Caki2 (cell line): ENCODE measurements around the gene CTDSPL. TPM values are rescaled to one million over a fixed set of nuclear protein-coding genes. Genes with fewer than 3 reads are reported as not detected.

Source experiments
- DNase-seq: peaks from one replicate; pipeline ENCODE4 v3.0.0-alpha.2; 2015; ENCODE audit warnings: low read depth
- in situ Hi-C: cut with HindIII; loops from 2 replicates; pipeline ENCODE4 v1.10.0; 2016; ENCODE audit warnings: low sequenced_read_pairs, low pct_unique_long_range_greater_than_20kb, mixed read lengths
- total RNA-seq: library from RNA; depleted of rRNA; stranded (reverse); fragments of >200 nt; shearing (Covaris generic); gene quantifications from 2 replicates; pipeline ENCODE4 v1.2.3, GENCODE V29; 2014; ENCODE audit warnings: low replicate concordance

CTDSPL gene
- total RNA-seq, 1 experiment from 2014 or later: 36.4 TPM

DNA sequence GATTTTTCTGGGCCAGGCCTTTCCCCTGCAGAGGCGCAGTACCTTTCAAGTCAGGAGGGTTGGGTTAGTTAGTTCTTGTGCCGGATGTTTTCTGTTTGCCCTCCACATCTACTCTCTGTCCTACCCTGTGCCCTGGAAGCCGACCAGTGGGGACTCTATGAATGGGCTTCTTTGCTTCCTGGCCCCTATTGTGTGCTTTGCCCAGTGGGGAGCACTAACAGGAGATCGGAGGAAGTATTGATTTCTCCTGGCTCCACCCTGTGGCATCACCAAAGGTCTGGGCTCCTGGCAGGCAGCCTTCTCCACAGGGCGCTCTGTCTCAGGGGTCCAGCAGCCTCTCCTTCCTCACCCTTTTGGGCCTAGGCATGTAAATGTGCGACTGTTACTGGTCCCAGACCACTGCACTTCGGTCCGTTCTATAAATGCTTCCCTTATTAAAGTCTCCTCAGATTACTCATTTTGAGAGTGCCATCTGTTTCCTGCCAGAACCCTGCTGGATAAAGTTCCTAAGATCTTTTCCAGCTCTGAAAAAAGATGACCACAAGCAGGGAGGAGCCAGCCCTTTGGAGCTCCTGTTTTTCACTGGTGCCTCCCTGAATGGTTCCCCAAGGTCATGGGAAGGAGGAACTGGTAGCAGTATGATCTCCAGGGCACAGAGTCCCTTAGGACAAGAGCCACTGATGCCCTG, 44.5 kb downstream of the CTDSPL start:
- in situ Hi-C loops: no loop called here
- DNase-seq: no peak

DNA sequence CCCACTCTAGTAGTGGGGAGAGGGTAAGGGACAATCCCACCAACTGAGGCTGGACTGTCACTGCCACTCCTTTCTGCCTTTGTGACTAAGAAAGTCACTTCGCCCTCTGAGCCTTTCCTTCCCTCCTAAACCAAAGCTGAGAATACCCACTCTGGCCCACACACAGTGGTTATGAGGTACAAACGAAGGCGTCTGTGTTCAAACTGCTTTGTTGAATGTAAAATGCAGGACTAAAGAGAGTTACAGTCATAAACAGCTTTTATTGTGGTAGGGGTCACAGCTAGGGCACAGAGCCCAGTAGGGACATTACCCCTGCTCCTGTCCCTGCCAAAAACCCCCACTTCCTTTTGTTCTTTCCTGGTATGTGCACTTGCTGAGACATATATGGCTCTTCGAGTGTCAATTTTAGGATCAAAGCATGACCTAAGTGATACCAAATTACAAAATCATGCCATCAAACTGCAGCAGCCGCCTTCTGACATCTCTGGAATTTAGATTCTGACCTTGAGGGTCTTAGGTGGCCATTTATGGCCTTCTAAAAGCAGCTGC, 45.1 kb downstream of the CTDSPL start:
- in situ Hi-C loops: no loop called here
- no peak for DNase-seq

DNA sequence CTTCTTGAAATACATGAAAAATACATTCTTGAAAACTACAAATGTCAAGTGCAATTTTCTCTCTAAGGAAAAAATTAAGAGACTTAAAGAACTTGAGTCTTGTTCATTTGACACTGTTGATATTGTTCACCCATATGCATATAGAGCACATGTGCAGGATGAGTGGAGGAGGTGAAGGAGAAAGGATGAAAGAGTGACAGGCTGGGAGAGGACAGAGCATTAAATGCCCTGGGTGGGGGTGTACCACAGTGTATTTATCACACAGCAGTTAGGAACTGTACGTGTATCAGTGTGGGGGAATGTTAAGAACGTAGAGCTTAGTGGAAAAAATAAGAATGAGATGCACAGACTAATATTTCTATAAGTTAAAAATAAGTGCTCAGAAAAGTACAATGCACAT, 45.7 kb downstream of the CTDSPL start:
- in situ Hi-C loops: no loop called here
- no peak for DNase-seq

DNA sequence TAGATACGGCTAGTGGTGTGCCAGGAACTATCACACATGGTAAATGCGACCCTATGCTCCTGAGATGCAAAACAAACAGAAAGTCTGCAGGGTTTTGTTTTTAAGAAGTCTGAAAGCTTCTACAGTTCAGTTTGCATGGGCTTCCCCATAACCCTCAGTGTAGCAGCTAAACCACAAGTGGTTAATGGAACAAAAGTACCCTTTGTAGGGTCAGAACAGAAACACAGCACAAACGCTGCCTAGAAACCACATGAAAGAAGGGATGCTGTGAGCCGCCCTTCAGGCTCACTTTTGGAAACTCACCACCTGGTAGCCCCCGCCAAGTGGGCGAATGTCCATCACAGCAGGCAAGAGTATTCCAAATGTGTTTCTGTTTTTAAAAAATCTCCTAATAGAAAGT, 46.2 kb downstream of the CTDSPL start:
- in situ Hi-C loops: no loop called here
- DNase-seq: no peak

DNA sequence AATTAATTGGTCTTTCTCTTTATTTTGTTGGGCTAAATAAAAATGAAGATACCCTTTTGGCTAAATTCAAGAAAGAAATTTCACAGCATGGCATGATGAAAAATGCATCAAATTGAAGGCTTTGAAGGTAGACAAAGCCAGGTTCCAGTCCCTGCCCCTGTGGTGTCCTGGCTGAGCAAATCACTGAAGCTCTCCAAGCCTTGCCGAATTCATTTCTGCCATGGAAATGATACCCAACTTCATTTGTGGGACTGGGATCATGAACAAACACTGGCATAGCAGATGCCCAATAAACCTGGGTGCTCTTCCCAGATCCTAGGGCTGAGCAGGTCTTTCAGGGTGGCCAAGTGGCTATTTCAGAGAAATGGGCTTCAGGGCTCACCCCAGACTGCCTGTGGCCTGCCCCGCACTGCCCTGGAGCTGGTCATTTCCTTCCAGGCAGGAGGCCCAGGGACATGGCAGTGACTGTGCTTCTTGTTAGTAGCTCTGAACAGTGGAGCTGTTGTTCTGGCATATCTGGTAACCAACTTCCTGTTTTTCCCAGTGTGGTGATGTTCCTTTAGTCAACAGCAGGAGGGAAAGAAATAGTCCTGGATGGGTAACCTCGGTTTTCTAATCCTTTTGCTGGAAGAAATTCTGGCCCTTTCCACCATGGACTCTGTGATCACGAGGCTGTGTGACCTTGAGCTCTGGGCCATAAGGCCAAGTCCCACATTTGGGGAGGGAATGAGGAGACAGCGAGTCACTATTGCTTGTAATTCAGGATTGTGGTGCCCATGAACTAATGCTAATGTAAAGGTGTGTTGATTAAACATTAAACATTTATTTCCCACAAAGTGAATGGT, 47.6 kb downstream of the CTDSPL start:
- in situ Hi-C loops: no loop called here
- DNase-seq: peak; percentile 59

DNA sequence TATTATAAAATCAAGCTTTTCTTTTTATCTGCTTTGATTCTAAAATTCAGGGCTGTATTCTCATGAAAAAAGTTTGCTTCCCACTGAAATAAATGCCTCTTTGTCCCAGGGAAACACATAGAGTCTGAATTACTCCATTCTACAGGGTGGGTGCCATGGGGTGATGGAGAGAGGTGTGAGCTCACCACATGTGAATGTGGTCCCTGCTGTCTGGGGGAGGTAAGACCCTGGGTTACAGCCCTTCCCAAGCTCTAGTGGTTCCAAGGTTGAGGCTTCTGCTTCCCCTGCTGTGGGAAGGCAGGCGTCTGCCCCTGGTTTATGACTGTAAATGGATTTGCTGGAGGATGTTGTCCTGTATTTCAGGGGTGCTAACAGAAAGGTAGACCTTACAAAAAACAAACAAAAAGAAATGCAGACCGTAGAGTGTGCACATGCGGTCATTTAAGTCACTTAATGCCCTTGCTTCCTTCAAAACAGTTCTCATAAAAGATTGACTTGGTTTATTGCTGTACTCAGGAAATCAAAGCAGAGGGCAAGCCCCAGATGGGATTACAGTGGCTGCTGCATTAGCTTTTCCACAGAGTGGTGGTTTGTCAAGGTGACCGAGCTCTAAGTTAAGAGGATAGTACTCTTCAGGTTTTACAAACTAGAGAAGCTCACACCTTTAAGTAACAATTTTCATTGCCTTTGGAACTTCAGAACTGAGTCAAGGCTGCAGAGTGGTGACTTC, 49.2 kb downstream of the CTDSPL start:
- DNase-seq: no peak
- in situ Hi-C loops: no loop called here

DNA sequence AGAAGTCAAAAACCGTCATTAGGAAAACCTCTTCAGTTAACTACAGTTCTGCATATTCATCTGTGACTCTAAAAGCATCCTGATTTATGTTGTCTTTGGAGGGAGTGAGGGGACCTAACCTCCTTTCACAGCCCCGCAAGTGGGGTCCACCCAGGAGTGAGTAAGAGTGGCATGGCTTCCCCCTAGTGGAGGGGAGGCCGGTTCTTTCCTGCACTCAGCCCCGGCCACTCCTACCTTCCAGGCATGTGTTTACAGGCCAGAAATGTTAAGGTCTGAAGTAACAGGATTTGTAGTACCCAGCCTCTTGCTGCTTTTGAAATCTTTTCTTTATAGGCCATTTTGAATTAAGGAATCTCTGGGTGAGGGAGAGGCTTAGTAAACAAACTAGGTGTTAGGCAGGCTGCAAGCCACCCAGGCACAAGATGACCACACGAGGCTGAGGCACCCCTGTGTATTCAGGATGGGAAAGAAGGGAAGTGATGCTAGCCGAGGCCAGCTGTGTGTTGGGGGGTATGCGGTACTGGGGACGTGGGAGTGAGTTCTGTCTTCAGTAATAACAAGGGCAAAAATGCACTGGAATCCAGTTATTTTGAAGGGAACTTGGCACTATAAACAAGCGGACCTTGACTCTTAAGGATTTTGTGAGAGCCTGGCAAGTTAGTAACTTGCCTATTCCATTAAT, 50.5 kb downstream of the CTDSPL start:
- in situ Hi-C loops: no loop called here
- DNase-seq: no peak

DNA sequence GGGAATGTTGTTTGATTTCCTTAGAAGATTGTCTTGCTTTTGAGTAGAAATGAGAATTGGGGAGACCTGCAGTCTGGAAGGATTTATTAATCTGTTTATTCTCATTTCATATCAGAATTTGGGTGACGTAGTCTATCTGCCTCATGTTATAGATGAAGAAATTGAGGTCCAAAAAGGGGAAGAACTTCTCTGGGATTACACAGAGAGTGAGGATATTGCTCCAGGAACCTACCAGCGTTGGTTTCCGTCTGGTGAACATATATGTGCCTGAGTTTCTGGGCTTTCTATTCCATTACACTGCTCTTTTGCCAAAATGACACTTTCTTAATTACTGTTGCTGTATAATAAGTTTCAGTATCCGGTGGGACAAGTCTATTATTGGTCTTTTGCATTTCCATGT, 51.8 kb downstream of the CTDSPL start:
- in situ Hi-C loops: no loop called here
- no peak for DNase-seq

DNA sequence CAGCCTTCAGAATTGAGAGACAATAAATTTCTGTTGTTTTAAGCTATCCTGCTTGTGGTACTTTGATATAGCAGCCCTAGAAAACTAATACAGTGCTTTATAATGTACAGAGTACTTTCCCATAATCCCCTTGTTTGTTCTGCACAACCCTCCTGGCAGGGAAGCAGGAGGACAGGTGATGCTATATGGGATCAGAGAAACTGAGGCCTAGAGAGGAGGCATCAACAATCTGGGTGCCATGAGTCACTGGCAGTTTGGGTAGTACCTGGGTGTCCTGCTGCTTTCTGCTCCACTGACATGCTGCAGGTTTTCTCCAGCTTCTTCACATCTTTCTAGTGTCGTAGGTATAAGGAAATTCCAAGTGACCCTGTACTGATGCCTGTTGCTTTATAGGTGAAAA, 55.0 kb downstream of the CTDSPL start:
- in situ Hi-C loops: no loop called here
- DNase-seq: no peak

DNA sequence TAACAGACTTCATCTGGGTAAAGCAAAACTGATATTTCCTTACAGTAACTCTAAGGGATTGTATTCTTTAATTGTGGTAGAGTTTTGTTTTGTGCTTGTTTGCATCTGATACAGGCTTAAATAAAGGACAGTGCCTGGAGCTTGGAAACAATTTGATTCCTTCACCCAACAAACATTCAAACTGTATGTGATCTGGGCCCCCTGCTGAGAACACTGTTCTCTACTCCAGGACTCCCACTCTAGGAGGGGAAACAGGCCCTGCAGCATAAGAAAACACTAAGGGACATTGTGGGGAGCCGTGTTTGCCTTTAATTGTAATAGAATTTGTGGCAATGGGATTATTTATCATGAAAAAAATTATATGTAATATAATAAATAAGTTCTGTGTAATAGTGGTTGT, 56.9 kb downstream of the CTDSPL start:
- in situ Hi-C loops: no loop called here

DNA sequence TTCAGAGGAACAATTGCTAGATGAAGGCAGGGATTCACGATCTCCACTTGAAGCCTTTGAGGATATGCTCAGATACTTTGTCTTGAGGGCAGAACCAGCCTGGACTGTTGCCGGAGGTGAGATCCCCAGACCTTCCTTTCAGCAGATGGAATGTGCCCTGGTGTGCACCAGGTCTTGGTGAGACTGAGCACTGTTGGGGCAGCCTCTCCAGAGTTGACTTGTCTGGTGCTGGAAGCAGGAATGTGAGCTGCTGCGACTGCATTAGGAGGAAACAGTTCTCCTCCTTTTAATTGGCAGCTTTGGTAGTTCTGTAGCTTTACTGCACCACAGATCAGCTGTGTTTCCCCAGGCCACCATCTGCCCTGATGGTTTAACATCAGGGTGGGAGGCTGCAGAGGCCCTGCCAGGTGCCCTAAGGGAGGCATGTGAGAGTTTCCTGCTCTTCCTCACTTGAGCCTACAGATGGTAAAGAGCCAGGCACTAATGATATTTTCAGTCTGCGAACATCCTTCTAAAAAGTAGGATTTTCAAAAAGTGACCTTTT, 58.5 kb downstream of the CTDSPL start:
- in situ Hi-C loops: no loop called here
- no peak for DNase-seq

More for the DNA sequence above, 56.9 kb downstream of the CTDSPL start:
- no peak for DNase-seq

DNA sequence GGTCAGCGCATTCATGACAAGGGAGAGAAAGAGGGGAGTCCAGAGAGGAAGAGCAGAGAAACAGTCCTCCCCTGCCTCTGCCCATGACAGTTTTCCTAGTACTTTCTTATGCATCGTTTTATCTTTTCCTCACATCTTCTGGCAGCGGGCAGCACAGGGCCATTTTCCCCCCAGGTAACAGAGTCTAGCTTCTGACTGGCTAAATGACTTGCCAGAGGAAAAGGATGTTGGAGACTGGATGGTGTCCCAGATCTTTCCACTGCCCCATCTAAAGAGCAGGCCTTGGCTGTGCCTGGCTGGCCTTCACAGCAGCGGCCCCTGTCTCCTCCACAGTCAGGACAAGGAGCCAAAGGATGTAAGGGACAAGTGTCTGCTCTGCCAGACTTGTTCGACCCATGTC, 59.3 kb downstream of the CTDSPL start:
- in situ Hi-C loops: no loop called here
- DNase-seq: no peak

DNA sequence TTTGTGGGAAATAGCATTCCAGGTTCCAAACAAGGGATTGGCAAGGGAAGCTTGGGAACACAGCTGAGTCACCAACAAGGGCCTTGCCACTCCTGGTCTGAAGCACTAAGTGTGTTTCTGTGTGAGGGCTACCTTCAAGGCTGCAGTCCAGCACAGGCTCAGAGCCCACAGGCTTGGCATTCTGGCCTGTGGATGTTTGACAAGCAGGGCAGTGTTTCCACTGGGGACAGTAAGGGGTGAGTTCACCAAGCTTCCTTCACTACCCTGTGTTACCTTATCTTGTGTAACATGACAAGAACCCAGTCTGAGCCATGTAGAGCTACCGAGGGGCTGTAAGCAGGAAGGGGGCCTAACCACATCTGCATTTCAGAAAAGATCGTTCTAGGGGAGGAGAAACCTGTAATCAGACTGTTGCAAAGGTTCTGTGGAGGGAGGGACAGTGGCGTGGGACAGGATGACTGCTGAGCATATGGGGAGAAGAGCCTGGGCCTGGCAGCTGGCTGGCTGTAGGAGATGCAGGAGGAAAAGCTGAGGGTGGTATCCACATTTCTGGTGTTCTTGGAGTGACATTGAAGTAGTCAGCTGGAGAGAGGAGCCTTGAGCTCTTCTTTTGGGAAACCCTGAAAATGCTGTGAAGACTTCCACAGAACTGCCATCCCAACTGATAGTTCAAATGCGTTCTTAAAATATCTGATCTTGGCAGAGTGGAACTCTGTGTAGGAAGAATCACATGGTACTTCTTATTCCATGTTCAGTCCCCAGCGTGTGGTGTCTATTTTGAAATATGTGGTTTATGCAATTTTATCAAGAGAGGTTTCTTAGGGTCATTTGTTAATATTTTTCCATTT, 61.3 kb downstream of the CTDSPL start:
- in situ Hi-C loops: no loop called here
- DNase-seq: no peak

DNA sequence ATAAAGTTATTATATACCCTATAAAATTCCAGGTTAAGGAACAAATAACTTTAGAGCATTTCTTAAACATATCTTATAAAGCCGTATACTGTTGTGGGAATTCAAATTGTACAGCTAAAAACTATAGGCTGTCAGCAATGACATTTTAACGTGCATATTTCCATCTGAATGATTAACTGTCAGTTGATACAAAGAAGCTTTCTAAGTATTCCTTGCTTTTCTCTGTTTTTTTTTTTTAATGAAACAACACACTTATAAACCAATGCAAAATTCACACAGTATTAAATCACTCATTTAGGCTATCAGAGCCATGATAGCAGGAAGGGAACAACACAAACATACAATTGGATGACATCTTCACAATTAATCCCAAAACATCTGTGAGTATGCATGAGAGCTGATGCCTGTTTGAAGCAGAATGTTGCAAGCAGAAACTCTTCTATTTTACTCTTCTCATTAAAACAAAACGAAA, 61.9 kb downstream of the CTDSPL start:
- no peak for DNase-seq
- in situ Hi-C loops: no loop called here

DNA sequence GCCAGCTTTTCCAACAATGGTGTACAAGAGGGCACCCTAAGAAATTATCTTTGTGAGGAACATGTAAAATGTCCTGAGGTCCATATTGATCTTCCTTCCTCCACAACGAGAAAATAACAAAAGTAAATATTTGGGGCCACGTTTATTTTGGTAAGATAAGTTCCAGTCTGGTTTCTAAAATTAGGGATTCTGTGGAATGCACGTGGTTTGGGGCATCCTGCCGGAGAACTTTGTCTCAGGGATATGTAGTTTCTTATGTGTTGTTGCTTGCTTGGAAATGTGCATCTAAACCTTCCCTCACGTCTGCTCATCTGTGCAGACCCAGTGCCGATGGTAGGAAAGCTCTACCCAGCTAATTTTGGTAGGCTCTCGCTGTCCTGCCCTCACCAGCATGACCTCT, 62.8 kb downstream of the CTDSPL start:
- DNase-seq: no peak
- in situ Hi-C loops: no loop called here

DNA sequence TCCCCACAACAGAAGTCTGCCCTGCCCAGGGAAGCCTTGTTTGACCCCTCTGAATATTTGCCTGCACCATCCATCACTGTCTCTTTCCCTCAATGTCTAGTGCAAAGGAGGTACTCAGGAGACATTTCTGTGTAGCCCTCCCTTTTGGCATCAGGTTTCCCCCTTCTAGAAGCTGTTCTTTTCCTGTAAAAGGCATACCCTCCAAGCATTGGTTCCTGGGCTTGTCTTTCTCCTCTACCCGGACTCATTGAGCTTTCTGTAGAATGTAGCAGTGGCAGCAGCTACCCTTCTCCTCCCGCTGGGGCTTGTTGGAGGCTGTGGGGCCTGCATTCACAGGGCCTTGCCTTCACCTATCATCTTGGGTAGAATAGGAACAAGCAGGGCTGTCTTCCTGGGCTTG, 63.5 kb downstream of the CTDSPL start:
- no peak for DNase-seq
- in situ Hi-C loops: no loop called here

DNA sequence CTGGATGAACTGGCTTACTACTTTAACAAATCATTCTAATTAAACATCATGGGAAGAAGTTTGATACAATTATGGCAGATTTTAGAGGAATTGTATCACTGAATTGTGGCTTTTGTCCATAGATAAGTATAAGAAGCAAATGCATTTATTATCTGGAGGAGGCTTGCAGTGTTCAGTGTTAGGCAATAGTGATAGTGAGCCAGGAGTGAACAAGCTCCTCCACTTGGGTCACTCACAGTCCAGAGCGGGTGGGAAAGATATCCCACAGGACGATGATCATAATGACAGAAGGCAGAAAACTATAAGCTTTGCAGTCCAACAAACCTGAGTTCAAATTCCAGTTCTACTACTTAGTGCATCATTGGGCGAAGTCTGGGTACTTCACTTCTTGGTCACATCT, 64.9 kb downstream of the CTDSPL start:
- no peak for DNase-seq
- in situ Hi-C loops: no loop called here
